Activated CD4-positive, alpha-beta T cell treated with anti-CD3 and anti-CD28 coated beads, Interleukin-10, Interleukin-2, amounts not matched to agents 100 ng/mL and 50 ng/mL, durations not matched to agents 16 hours and 8 hours (primary cell): ENCODE results near the gene DNM1.

Experiments used
- DNase-seq: peaks from one replicate; pipeline ENCODE4 v3.0.0-alpha.2; 2020

Gene DNM1

DNA sequence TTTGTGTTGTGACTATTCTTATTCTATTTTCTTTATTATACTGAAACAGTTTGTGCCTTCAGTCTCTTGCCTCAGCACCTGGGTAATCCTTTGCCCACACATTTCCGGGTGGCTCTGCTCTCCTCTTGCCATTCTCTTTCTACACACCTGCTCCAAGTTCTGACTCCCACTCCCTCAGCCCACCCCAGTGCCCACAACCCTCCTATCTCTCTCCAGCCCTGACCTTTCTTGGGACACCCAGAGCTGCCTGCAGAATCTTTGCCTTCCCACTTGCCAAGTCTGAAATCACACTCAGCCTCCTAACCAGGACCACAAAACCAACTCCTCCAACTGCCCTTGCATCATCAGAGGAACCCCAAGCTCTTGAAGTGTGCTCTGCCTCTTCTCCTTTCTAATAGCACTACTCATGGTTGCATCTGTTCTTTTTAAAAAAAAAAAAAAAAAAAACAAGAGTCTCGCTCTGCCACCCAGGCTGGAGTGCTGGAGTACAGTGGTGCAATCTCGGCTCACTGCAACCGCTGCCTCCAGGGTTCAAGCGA lies 77.0 kb downstream of the DNM1 start:
- DNase-seq = no peak

GRCh38 chr9:128282500-128282899 lies 79.3 kb downstream of the DNM1 start:
- DNase-seq = no peak

- no peak for DNase-seq
Measured at GRCh38 chr9:128285033-128285784, 82.0 kb downstream of the DNM1 start.

DNA sequence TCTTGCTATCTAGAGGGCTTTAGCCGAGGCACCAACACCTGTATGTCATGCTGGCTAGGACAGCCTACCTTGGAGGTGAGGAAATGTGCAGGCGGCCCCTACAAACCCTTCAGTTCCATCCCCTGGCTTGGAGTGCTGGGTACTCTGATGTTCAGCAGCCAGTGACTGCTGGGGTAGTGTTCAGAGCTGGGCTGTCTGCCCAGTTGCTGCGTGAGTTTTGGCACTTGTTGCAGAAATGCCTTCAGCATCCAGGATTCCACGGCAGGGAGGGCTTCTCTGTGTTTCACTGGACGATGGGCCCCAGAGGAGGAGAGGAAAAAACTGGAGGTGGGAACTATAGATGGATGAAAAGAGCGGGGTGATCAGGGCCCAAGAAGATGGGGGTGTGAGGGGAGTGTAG lies 83.3 kb downstream of the DNM1 start:
- no peak for DNase-seq

GRCh38 chr9:128288273-128289004 lies 85.3 kb downstream of the DNM1 start:
- no peak for DNase-seq

GRCh38 chr9:128292009-128292408 lies 88.8 kb downstream of the DNM1 start:
- no peak for DNase-seq

DNA sequence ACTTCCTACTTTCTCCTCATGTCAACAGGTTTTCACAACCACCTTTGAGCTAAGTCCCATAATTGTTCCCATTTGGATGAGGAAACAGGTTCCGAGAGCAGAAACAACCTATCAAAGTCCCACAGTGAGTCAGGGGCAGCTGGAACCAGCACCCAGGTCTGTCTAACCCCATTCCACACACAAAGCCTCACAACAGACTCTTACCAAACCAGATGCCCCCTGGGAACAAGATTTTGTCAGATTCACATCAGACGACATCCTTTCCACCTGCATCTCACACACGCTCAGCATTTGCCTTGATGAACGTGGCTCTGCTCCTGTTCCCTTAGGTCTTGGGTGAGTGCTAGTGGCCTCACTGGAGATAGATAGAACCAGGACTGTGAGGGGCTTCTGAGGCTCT lies 89.9 kb downstream of the DNM1 start:
- no peak for DNase-seq

DNA sequence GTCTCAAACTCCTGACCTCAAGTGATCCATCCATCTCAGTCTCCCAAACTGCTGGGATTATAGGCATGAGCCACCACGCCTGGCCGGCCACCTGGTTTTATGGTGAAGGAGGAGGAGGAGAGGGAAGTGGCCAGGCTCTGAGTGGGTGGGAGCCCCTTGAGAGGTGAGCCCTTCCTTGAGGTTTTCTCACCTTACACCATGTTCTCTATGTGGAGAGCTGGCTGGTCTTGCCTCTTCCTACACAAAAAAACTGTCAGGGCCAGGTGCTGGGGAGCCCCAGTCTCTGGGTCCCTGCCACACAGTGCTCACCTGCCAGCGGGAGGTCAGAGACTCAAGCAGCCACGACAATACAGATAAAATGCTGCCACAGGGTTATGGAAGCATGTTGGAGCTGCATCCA lies 91.0 kb downstream of the DNM1 start:
- no peak for DNase-seq

DNA sequence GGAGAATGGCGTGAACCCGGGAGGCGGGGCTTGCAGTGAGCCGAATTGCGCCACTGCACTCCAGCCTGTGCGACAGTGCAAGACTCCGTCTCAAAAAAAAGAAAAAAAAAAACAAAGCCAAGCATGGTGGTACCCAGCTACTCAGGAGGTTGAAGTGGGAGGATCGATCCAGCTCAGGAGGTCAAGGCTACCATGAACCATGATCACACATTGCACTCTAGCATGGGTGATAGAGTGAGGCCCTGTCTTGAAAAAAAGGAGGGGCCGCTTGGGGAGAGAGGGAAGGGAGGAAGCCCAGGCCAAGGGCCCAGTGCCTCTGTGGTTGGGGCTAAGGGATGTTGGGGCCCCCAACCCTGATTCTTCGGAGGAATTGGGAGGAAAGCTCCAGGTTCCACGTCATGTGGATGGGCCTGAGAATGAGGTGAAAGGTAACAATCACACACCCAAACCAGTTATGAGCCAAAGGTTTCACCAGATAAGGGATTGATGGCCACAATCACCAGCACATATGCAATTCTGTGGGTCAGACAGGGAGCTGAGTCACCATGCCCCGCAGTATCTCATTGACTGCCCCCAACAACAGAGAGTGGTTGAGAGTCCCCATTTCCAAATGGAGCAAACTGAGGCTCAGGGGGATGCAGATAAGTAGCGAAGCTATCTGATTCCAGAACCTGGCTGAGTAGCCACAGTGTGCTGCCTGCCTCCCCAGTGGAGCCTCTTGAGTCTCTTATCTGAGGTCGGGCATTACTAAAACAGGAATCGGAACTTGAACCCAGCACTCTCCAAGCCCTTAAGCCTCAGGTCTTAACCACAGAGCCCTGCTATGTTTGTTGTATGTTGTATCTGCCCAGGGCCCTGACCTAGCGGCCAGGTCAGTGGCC lies 93.4 kb downstream of the DNM1 start:
- no peak for DNase-seq

- no peak for DNase-seq
Measured at GRCh38 chr9:128297221-128297773, 94.1 kb downstream of the DNM1 start.

GRCh38 chr9:128298535-128299482 lies 95.6 kb downstream of the DNM1 start:
- no peak for DNase-seq

DNA sequence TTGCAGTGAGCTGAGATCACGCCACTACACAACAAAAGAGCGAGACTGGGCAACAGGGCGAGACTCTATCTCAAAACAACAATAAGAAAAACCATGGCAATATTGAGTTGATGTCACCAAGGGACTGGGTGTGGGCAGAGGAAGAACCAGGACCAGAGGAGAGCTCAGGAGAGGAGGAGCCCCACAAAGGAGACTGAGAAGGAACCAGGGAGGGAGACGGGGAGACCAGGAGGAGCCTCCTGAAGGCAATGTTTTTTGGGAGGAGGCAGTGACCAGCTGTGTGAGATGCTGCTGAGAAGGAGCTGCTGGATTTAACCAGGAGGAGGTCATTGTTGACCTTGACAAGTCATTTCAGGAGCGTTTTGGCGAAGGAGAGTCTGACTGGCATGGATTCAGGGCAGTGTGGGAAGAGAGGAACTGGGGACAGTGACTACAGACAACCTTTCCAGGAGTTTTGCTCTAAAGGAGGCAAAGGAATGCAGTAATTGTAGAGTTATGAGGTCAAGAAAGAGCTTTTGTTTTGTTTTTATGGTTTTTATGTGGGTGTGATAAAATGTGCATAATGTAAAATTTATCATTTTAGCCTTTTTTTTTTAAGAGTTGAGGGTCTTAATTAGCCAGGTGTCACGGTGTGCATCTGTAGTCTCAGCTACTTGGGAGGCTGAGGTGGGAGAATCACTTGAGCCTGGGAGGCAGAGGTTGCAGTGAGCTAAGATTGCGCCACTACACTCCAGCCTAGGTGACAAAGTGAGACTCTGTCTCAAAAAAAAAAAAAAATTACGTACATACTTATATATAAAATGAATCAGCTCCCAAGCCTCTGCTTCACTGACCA lies 101.2 kb downstream of the DNM1 start:
- no peak for DNase-seq
